Natural killer cell (primary cell): ENCODE measurements around the gene CDC42EP4. TPM values are rescaled to one million over a fixed set of nuclear protein-coding genes. Genes with fewer than 3 reads are reported as not detected.
"Not testable (repeated sequence)": the region's sequence is repeated elsewhere in the genome, so short reads cannot be mapped to it uniquely, and the experiment has no call there.

Experiments
- ATAC-seq, 3 donors: fragments of 150-1000 bp in 2 of 3; fragments of 200-7000 bp in 1 of 3; cut with Tn5 transposase; 1 replicate in 1 of 3; 2 replicates in 2 of 3; pipeline ENCODE4 v1.10.0; 2021; ENCODE audit warnings: mild to moderate bottlenecking in 2 of 3, moderate library complexity in 2 of 3
- DNase-seq, 2 donors: peaks; one replicate each; pipeline versions ENCODE4 v3.0.0 to v3.0.0-alpha.2; 2013 to 2021; ENCODE audit warnings: mixed read lengths in 1 of 2
- H3K27ac ChIP-seq: one replicate; pipeline ENCODE4 v1.5.1; 2013; ENCODE audit warnings: mild to moderate bottlenecking, low read length
- H3K27me3 ChIP-seq: one replicate; pipeline ENCODE4 v1.6.1; 2013; ENCODE audit warnings: low read length; ENCODE audit not compliant: control insufficient read depth, insufficient read depth
- H3K36me3 ChIP-seq: one replicate; pipeline ENCODE4 v1.6.1; 2013; ENCODE audit warnings: low read length; ENCODE audit not compliant: control insufficient read depth, insufficient read depth
- H3K4me1 ChIP-seq: one replicate; pipeline ENCODE4 v1.6.1; 2013; ENCODE audit warnings: low read length; ENCODE audit not compliant: control insufficient read depth, insufficient read depth
- H3K4me3 ChIP-seq: one replicate; pipeline ENCODE4 v1.5.1; 2013; ENCODE audit warnings: low read length
- H3K9me3 ChIP-seq: one replicate; pipeline ENCODE4 v1.6.1; 2013; ENCODE audit warnings: low read length; ENCODE audit not compliant: control insufficient read depth, insufficient read depth
- H3K27ac Mint-ChIP-seq, 2 donors: one replicate each; pipeline ENCODE4 v1.8.0; 2022; ENCODE audit warnings: mild to moderate bottlenecking in 2 of 2, mixed read lengths in 2 of 2, moderate library complexity in 1 of 2
- H3K27me3 Mint-ChIP-seq, 2 donors: one replicate each; pipeline ENCODE4 v1.8.0; 2022; ENCODE audit warnings: low read depth in 2 of 2, mixed read lengths in 2 of 2
- H3K36me3 Mint-ChIP-seq: one replicate; pipeline ENCODE4 v1.8.0; 2022; ENCODE audit warnings: mixed read lengths
- H3K4me1 Mint-ChIP-seq, 2 donors: one replicate each; pipeline ENCODE4 v1.8.0; 2022; ENCODE audit warnings: mixed read lengths in 2 of 2
- H3K4me3 Mint-ChIP-seq: one replicate; pipeline ENCODE4 v1.8.0; 2022; ENCODE audit warnings: mild to moderate bottlenecking, moderate library complexity, mixed read lengths
- H3K9me3 Mint-ChIP-seq, 2 donors: one replicate each; pipeline ENCODE4 v1.8.0; 2022; ENCODE audit warnings: mixed read lengths in 2 of 2
- CTCF ChIP-seq: fragments of 200-600 bp; IDR thresholded peaks from one replicate; pipeline ENCODE4 v1.8.0; 2022; ENCODE audit warnings: antibody characterized with exemption
- WGBS: methylation state at CpG from one replicate; pipeline ENCODE4 v1.1.7; 2013; ENCODE audit warnings: missing lambda C conversion rate; ENCODE audit not compliant: insufficient coverage; 5-methylcytosine and 5-hydroxymethylcytosine counted together
- intact Hi-C: fragments of 100-400 bp; cut with micrococcal nuclease; formaldehyde crosslinking; loops from one replicate; pipeline ENCODE4 v1.14.2; 2022
- total RNA-seq, 4 donors: library from RNA; stranded (reverse); fragments of 120-200 nt in 1 of 4; gene quantifications; one replicate each; pipeline versions ENCODE4 v1.2.3 to v1.2.4, GENCODE V29; 2013 to 2022

CDC42EP4 gene
- total RNA-seq, 3 donors from 2014 or later (not counting 1 experiment from before 2014, with no cell fraction given) = 2.5 to 9.6 (median 4.4) TPM

GRCh38 chr17:73265646-73266640 is 45.9 kb downstream of the CDC42EP4 start:
- H3K27ac Mint-ChIP-seq = no peak overlapping the region

DNA sequence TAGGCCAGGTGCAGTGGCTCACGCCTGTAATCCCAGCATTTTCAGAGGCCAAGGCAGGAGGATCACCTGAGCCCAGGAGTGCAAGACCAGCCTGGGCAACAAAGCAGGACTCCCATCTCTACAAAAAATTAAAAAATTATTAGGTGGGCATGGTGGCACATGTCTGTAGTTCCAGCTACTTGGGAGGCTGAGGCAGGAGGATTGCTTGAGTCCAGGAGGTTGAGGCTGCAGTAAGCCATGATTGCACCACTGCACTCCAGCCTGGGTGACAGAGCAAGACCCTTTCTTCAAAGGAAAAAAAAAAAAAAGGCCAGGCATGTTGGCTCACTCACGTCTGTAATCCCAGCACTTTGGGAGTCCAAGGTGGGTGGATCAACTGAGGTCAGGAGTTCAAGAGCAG is 47.4 kb downstream of the CDC42EP4 start:
- intact Hi-C loops, H3K27me3 ChIP-seq, H3K36me3 ChIP-seq, H3K4me1 ChIP-seq, H3K27me3 Mint-ChIP-seq, H3K27ac ChIP-seq, H3K27ac Mint-ChIP-seq, H3K4me1 Mint-ChIP-seq, H3K9me3 ChIP-seq, ATAC-seq, DNase-seq, H3K36me3 Mint-ChIP-seq, H3K9me3 Mint-ChIP-seq, H3K4me3 Mint-ChIP-seq, H3K4me3 ChIP-seq: not testable (repeated sequence)
- 81% methylated on average over 2 of the region's 2 CpGs for WGBS

More at GRCh38 chr17:73265646-73266640, 45.9 kb downstream of the CDC42EP4 start:
- 92% methylated on average over 24 of the region's 24 CpGs for WGBS
- no peak for ATAC-seq
- no peak for TF ChIP-seq CTCF
- Histone ChIP-seq H3K9me3 (no peaks in the 10 kb centered on the region), H3K36me3 (no peaks in the 10 kb centered on the region), H3K4me1 (peaks cover 6% of the 10 kb centered on the region), H3K27me3 (no peaks in the 10 kb centered on the region), H3K27ac (no peak overlapping the region), H3K4me3 (no peak overlapping the region)
- no peak for DNase-seq
- intact Hi-C loops = no loop called here
- H3K9me3 Mint-ChIP-seq = no peaks in the 10 kb centered on the region
- no peaks in the 10 kb centered on the region for H3K36me3 Mint-ChIP-seq
- H3K4me3 Mint-ChIP-seq = no peak overlapping the region
- H3K4me1 Mint-ChIP-seq = no peaks in the 10 kb centered on the region
- H3K27me3 Mint-ChIP-seq = no peaks in the 10 kb centered on the region

GRCh38 chr17:73262676-73263642 is 48.8 kb downstream of the CDC42EP4 start:
- no peak for DNase-seq
- no peak overlapping the region for H3K4me3 ChIP-seq
- H3K4me1 ChIP-seq = no peaks in the 10 kb centered on the region
- 86% methylated on average over 12 of the region's 12 CpGs for WGBS
- no peaks in the 10 kb centered on the region for H3K9me3 ChIP-seq
- H3K4me3 Mint-ChIP-seq = no peak overlapping the region
- intact Hi-C loops = no loop called here
- no peaks in the 10 kb centered on the region for H3K36me3 ChIP-seq
- no peak overlapping the region for H3K27ac ChIP-seq
- no peaks in the 10 kb centered on the region for H3K27me3 ChIP-seq
- no peak overlapping the region for H3K27ac Mint-ChIP-seq
- no peak for ATAC-seq
- H3K36me3 Mint-ChIP-seq = no peaks in the 10 kb centered on the region
- no peak for TF ChIP-seq CTCF
- no peaks in the 10 kb centered on the region for H3K9me3 Mint-ChIP-seq
- H3K27me3 Mint-ChIP-seq = no peaks in the 10 kb centered on the region
- H3K4me1 Mint-ChIP-seq = no peaks in the 10 kb centered on the region
